Tongue (tissue), 2 donors: ENCODE measurements around the gene CDH24. TPM values are rescaled to one million over a fixed set of nuclear protein-coding genes. Genes with fewer than 3 reads are reported as not detected.

Source experiments
- DNase-seq: peaks from one replicate; pipeline ENCODE4 v3.0.0-alpha.2; 2015
- total RNA-seq: library from RNA; depleted of rRNA; stranded (reverse); fragments of >200 nt; gene quantifications from one replicate; pipeline ENCODE4 v1.2.3, GENCODE V29; 2014

Gene CDH24
- total RNA-seq, 1 donor from 2014 or later, result 4.5 TPM

DNA sequence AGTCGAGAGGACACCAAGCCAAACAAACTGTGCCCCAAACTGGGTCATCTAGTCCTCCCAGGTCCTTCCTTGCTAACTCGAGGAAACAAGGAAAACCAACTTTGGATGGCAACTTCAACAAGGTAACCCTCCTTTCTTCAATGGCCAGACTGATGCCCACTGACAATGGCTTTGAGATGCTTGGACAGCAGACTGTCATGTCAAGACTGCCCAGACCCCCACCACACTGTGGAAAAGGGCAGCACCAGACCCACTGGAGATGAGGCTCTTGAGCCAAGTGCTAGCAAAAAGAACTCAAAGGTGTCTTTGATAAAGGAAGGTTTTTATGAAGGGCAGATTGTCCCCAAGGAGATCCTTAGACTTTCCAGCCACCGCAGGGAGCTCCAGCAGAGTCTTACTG lies 9.0 kb upstream of the CDH24 start:
- DNase-seq, result no peak

GRCh38 chr14:23063601-23064000 lies 6.3 kb upstream of the CDH24 start:
- no peak for DNase-seq

DNA sequence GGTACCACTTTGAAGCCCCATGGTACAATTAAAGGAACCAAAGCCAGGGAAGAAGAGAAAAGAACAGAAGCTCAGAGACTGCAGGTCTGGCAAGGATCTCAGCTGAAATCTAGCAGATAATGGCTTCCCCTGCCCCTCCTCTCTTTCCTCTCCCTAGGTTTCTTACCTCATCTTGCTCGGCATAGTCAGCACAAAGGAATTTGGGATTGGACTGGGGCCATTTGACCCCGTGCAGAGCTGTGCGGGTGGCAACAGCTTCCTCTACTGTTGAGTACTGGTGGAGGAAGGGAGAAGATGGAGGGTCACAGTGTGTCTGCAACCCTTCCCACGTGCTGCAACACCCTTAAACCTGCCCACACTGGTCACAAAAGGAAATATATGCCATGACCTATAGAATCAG lies 4.7 kb upstream of the CDH24 start:
- DNase-seq, result peak; percentile 56

GRCh38 chr14:23060536-23061260 lies 3.4 kb upstream of the CDH24 start:
- no peak for DNase-seq

GRCh38 chr14:23058654-23059504 lies 1.6 kb upstream of the CDH24 start:
- no peak for DNase-seq

DNA sequence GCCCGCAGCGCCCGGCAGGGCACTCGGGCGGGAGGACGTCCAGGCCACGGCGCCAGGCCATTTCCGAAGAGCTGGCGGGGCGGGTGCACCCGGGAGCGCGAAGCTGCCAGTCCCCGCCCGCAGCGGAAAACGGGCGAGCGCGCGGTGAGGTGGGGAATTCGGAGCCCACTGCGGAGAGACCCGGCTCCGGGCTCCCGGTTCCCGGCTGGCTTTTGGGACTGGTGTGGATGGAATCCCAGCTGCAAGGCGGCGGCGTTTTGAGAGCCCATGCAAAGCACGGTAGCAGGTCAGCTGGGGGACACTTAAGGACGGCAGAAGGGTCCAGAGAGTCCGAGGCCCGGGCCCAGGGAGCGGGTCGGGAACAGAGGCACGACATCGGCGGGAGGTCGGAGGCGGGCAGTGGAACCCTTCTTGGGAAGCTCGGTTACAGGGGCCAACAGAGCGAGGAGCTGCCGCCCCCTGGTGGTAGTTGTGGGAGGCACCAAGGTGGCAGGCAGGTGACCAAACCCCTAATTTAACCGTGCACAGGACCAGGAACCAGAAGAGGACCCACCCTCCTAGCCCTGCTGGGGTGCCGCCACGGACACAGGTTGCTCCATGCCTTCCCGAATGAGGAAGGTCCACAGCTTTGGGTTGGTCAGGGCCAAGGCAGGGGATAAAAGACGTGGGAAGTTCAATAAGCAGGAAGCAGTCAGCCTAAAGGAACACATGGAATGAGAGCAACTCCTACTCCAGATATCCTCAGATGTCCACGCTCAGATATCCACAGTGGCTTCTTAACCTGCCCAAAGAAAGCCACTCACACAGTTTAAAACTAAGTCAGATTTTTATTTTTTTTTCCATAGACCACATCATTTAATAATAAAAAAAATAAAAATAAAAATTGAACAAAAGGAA lies 685 bp upstream of the CDH24 start:
- DNase-seq, result peak; percentile 95

DNA sequence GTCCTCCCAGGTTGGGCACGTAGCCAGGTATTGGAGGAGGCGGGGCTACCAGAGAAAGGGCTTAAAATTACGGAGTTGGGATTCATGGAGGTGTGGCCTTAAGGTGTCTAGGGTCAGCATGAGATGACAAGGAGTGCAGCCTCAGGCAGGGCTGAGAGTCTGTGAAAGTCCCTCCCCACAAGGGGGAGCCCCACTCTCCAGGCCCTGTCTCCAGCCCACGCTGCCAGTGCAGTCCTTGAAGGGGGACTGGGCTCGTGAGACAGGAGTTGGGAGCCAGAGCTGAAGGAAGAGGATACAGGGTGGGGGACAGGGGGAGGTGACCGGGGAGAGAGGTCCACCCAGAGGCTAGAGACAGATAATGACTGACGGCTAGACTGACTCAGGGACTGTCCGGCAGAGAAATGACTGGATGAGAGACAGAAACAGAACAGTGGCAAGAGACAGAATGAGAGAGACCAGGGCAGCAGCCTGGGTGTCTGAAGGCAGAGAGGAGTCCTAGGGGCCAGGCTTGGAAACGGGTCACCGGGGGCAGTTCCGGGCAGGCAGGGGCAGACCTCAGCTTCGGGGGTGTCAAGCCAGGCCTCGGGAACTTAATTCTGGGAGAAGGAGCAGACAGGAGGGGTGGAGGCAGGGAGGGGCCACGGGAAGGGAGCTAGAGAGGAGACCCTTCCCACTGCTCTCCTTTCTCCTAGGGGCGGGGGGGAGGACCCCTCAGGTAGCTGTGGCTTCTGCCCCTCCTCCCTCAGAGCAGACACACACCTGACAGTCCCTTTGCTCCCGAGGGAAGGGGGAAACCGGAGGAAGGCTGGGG lies 970 bp downstream of the CDH24 start:
- DNase-seq, result peak; percentile 61

DNA sequence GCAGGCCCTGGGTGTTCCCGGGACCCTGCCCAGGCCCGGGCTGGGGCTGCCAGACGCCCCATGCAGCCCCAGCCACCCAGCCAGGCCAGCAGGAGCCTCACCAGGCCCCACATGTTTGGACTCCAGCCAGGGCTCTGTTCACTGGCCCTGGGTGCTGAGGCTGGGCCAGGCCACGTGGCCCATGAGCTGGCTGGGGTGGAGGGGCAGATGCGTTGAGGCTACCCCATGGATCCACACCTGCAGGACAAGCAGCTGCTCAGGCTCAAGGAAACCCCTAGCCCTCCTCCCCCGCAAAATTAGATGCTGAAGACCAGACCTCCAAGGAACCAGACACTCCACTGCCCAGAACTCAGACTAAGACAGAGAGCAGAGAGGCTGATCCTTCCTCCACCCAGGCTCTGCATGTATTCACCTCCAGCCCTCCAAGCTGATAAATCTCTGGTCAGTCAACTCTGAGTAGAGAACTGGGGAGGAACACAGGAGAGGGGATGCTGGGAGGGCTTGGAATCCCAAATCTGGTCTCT lies 1.6 kb downstream of the CDH24 start:
- no peak for DNase-seq

DNA sequence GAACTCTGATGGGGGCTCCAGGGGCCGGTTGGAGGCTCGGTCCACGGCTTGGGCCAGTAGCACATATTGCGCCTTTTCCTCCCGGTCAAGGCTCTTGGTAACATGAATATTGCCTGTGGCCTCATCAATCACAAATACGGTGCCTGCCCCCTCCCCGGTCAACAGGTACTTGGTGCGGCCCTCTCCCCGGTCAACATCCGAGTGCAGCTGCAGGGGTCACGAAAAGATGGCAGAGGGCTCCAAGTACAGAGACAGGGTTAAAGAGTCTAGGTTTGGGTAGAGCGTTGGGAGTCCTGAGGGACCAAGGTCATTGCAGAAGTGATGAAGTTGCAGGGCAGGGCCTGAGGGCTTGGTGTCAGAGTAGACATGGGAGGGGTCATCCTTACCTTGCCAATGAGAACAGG lies 2.2 kb downstream of the CDH24 start:
- no peak for DNase-seq

DNA sequence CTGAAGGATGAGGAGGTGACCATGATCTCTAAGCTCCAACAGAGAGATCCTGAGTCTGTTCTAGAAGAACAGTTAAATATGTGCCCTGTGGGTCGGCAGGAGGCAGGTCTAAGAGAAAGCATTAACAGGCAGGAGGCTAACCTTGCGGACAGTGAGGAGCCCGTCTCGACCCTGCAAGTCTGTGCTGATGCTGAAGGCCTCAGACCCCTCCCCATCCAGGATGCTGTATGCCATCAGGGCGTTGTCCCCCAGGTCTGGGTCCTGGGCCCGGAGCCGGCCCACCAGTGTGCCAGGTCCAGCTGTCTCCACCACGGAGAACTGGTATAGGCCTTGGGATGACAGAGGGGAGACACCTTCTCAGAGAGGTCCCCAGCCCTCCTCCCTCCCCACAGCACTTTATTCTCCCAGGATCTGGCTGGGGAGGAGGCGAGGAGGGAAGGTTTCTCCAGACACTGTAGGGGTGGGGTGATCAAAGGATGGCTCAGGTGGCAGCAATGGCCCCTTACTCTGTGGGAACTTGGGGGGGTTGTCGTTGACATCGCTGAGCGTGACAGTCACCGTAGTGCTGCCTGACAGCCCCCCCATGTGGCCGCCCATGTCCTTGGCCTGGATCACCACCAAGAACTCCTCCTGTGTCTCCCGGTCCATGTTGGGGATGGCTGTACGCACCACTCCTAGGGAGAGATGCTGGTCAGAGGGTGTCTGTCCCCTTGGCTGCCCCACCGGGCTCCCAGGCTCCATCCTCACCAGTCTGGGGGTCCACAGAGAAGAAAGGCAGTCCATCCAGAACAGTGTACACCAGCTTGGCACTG lies 3.1 kb downstream of the CDH24 start:
- no peak for DNase-seq

GRCh38 chr14:23053426-23053825 lies 3.9 kb downstream of the CDH24 start:
- no peak for DNase-seq

- no peak for DNase-seq
Measured at GRCh38 chr14:23052671-23053070, 4.6 kb downstream of the CDH24 start.

DNA sequence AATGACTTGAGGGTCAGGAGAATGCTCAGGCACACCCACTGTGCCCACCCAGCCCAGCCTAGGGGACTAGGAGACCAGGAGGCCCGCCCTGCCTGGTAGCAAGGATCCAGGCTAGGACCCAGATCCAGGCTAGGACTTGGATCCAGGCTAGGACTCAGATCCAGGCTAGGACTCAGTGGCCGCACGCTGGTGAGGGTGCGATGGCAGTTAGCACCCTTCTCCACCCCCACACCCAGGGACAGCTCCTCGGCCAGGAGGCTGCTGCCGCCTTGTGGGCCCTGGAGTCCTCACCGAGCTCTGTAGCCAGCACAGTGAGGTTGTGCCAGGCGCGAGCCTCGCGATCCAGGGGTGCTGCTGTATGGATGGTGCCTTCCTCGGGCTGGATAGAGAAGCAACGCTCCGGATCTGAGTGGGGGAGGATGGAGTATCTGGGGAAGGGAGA lies 5.1 kb downstream of the CDH24 start:
- DNase-seq, result no peak

DNA sequence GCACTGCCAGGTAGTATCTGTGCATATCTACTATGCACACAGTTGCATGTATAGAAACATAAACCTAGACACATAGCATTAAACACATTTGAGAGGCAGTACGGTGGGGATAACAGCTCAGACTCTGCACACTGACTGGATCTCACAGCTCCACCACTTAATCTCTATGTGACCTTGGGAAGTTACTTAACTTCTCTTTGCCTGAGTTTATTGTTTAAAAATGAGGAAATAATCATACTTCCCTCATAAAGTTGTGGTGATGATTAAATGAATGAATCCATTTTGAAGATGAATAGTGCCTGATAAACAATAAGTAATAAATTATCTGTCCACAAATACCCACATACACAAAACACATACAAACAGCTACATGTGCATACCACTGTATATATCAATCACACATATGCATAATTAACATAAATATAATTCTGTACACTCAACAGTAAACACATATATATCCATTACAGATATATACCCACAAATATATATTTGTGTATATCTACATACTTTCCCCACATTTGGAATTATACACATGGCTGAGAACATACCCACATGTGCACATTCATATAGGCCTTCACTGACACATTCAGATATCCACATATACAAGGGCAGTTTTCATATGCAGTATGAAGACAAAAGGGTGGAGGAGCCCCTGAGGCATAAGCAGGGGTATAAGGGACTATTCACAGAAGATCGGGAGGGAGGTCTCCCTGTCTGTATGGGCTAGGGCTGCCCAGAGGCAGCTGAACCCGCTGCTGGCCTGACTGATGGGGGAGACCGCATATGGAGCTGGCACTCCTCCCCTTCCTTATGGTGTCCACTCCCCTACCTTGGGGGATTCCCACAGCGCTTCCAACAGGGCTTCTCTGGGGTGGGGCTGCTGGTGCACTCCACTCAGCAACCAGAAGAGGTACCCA lies 5.9 kb downstream of the CDH24 start:
- DNase-seq, result no peak

DNA sequence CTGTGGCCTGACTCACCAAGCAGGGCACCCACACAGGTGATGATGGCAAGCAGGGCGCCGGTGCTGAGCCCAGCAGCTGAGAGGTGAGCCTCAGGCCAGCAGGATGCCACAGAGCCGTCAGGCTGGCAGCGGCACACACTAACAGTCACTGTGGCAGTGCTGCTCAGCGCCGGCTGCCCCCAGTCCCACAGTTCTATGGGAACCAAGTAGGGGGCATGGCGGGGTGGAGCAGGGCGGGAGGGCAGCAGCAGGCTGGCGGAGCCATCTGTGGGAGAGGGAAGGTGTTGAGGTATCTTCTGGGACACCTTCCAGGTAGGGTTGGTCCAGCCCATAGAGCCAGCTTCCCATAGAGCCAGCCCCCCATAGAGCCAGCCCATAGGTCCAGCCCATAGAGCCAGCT lies 8.3 kb downstream of the CDH24 start:
- DNase-seq, result no peak

DNA sequence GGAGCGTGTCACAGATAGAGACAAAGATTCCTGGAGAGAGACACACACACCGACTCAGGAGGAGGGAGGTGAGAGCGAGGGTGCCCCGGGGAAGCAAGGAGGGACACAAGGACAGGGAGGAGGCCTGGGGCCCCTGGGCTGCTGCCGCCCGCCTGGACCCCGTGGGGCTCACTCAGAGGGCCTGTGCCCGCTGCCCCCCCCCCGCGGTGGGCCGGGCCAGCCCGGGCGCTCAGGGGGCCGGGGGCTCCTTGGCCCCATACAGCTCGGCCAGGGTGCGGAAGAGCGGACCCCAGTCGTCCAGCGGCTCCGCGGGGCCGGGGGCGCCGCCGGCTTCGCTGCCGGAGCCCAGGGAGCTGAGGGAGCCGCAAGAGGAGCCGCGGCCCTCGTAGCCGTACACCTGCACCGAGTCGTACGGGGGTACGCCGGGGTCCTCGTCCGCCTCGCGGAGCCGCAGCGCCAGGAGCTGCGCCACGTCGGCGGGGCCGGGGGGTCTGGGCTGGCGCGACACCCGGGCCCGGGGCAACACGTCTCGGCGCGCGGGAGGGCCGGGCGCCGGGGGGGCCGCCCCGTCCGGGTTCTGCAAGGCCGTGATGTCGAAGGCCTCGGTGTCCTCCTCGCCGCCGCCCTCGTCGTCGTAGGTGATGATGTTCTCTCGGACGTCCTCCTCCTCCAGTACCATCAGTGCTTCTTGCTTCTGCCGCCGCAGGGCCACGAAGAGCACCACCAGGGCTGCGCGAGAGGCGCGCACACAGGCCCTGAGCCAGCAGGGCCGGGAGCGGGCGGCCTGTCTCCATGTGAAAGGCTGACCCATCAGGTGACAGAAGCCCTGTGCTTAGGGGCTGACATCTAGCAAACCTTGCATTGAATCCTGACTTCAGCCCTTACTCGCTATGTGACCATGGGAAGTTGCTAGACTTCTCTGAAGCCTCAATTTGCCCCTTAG lies 9.3 kb downstream of the CDH24 start:
- no peak for DNase-seq

DNA sequence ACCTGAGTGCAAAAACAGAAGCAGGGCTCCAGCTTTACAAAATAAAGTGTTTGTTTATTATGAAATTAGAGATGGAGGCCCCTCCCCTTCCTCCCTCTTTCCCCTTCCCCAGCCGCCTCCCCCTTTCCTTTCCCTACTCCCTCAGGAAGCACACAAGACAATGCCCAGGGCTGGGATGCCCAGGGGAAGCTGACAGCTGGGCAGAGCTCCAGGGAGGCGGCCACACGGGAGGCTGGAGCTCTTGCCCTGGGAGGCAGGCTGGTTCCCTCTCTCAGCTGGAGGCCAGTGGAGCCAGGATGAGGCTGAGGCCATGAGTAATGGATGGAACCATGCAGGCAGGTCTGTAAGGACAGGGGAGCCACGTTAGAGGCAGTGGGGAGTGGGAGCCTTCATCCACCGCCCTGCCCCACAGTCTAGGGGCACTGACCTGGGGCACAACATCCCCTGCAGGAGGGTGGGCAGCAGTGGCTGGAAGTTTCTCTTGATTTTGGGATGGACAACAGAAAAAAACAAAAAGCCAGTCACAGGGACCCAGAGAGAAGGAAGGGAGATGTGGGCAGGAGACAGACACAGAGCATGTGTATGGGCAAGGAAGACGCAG lies 10.2 kb downstream of the CDH24 start:
- DNase-seq, result no peak
